CD4-positive, alpha-beta T cell treated with Interleukin-1 beta for 1 hour (primary cell): ENCODE results near the gene PRH2.

Experiments
- DNase-seq, 2 donors: peaks; one replicate each; pipeline ENCODE4 v3.0.0-alpha.2; 2020 to 2022

PRH2 gene

GRCh38 chr12:10965476-10965875, 36.4 kb downstream of the PRH2 start:
- no peak for DNase-seq

DNA sequence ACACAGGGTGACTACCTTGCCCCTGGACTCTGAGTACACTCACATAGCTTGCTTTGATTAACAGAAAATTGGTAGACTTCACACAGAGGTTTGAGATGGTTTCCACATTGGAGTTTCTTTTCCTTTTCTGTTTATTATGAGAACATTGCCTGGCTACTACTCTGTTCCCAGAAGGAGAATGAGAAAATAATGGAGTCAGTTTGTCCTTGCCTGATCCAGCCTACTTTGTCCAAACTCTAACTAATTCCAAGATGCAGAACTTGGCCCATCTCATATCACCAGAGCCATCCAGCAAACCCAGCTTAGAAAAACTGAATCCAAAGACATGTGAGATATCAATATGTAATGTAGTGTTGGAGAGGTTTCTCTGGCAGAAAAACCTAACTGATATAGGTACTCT, 37.3 kb downstream of the PRH2 start:
- no peak for DNase-seq

DNA sequence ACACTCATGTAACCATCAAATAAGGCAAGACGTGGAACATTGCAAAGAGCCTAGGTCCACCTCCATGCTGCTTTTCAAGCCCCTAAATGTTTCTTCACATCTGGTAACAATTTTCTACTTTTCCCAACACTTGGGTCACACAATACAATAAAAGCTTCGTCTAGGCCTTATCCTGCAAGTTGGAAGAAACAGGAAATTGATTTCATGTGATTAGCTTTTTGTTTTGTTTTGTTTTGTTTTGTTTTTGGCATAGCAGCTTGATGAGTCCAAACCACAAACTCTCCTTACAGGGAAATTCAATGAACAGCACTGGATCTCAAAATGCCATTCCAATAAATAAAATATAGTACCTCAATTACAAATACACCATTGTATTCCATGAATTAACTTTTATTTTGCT, 38.4 kb downstream of the PRH2 start:
- no peak for DNase-seq

DNA sequence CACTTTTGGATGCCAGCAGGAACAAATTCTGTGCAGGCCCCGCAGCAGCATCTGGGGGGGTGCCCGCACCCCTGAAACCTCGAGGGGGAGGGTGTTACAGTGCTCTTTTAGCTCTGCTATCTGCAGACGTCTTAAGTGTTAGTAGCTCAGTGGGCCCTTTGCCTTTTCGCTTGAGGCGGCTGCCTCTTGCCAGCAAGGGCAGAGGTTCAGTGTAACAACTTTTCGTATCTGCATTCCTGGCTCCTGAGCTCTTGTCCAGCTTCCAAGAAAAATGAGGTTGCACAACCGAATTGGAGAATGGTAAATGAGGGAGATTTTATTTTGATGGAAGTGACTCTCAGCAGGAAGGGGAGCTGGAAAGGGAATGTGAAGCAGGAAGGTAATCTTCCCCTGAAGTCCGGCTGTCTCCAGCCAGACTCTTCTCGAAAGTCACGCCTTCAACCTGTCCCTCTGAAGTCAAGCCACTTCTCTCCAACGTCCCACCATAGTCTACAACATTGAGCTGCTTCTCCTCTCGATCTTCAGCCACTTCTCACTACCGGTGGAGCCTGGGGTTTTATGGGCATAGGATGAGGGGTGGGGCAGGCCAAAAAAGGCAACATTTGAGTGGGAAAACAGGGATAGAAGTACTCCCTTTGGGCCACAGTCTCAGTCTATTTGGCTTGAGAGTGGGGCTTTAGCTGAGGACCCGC, 39.9 kb downstream of the PRH2 start:
- DNase-seq: no peak

DNA sequence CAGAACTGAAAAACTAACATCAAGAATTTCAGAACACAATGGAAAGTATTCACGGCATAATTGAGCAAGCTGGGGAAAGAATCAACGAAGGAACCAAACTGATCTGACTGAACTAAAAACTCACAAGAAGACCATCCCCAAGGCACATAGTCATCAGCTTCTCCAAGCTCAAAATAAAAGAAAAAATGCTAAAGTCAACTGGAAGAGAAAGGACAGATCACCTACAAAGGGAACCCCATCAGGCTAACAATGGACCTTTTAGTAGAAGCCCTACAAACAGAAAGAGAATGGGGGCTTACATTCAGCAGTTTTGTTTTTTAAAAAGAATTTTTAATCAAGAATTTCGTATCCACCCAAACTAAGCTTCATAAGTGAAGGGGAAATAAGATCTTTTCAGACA, 45.9 kb downstream of the PRH2 start:
- no peak for DNase-seq

- DNase-seq: peak; percentile 11 to 65
Measured at GRCh38 chr12:10982244-10982643, 53.2 kb downstream of the PRH2 start.
